Activated T-cell treated with anti-CD3 and anti-CD28 coated beads for 1 hour (primary cell): ENCODE results near the gene KCNG2.
"Not testable (repeated sequence)": the region's sequence is repeated elsewhere in the genome, so short reads cannot be mapped to it uniquely, and the experiment has no call there.

Source experiments
- DNase-seq: peaks from one replicate; pipeline ENCODE4 v3.0.0-alpha.2; 2020; ENCODE audit warnings: low read depth

KCNG2 gene

GRCh38 chr18:79797518-79798345 is at the start of gene KCNG2:
Gene KCNG2, plus strand, starts transcription at chr18:79797938. Its CDS starts 65,730 bp downstream, at chr18:79863668.
- no peak for DNase-seq

GRCh38 chr18:79748321-79749180 is 49.2 kb upstream of the KCNG2 start:
- no peak for DNase-seq

- no peak for DNase-seq
Measured at GRCh38 chr18:79749251-79750191, 48.2 kb upstream of the KCNG2 start.

- DNase-seq, result no peak
Measured at GRCh38 chr18:79750980-79751571, 46.7 kb upstream of the KCNG2 start.

GRCh38 chr18:79751918-79752578 is 45.7 kb upstream of the KCNG2 start:
- DNase-seq, result not testable (repeated sequence)

- DNase-seq, result not testable (repeated sequence)
Measured at GRCh38 chr18:79752946-79753345, 44.8 kb upstream of the KCNG2 start.

GRCh38 chr18:79753391-79753851 is 44.3 kb upstream of the KCNG2 start:
- DNase-seq, result no peak

- DNase-seq, result no peak
Measured at GRCh38 chr18:79754022-79754761, 43.5 kb upstream of the KCNG2 start.

- no peak for DNase-seq
Measured at GRCh38 chr18:79754831-79755351, 42.8 kb upstream of the KCNG2 start.

- no peak for DNase-seq
Measured at GRCh38 chr18:79755496-79756142, 42.1 kb upstream of the KCNG2 start.

GRCh38 chr18:79756143-79756500 is 41.6 kb upstream of the KCNG2 start:
- no peak for DNase-seq

- no peak for DNase-seq
Measured at GRCh38 chr18:79756826-79757225, 40.9 kb upstream of the KCNG2 start.

- DNase-seq, result no peak
Measured at GRCh38 chr18:79760348-79760747, 37.4 kb upstream of the KCNG2 start.

GRCh38 chr18:79760881-79761280 is 36.9 kb upstream of the KCNG2 start:
- DNase-seq, result no peak

GRCh38 chr18:79763407-79763806 is 34.3 kb upstream of the KCNG2 start:
- DNase-seq, result no peak

GRCh38 chr18:79764131-79764530 is 33.6 kb upstream of the KCNG2 start:
- no peak for DNase-seq

- DNase-seq, result no peak
Measured at GRCh38 chr18:79765491-79766245, 32.1 kb upstream of the KCNG2 start.

GRCh38 chr18:79766308-79766707 is 31.4 kb upstream of the KCNG2 start:
- DNase-seq, result no peak

- DNase-seq, result no peak
Measured at GRCh38 chr18:79768745-79769144, 29.0 kb upstream of the KCNG2 start.
